Neural cell (in vitro differentiated cells): Measurements from ENCODE around the gene ARHGDIB. TPM values are rescaled to one million over a fixed set of nuclear protein-coding genes. Genes with fewer than 3 reads are reported as not detected.

Experiments used
- H2AFZ ChIP-seq: fragments of 200-600, 300-800 bp; sonication (generic), shearing (Covaris generic); 2 replicates; pipeline ENCODE4 v1.6.0; 2014; ENCODE audit warnings: low read depth, mild to moderate bottlenecking, antibody characterized with exemption, low read length, moderate library complexity
- H3F3A ChIP-seq: fragments of 200-600 bp; shearing (Covaris generic); 2 replicates; pipeline ENCODE4 v1.6.1; 2016; ENCODE audit warnings: mild to moderate bottlenecking, moderate library complexity, mixed read lengths, antibody characterized with exemption, low read length; ENCODE audit not compliant: insufficient read depth, poor library complexity, severe bottlenecking
- H3K27ac ChIP-seq: fragments of 200-600, 300-800 bp; sonication (generic), shearing (Covaris generic); 2 replicates; pipeline ENCODE4 v1.5.1; 2014; ENCODE audit warnings: mild to moderate bottlenecking, low read length, moderate library complexity
- H3K27me3 ChIP-seq: fragments of 300-800, 200-600 bp; sonication (generic), shearing (Covaris generic); 2 replicates; pipeline ENCODE4 v1.6.0; 2014; ENCODE audit warnings: mild to moderate bottlenecking, low read depth, low read length, moderate library complexity; ENCODE audit not compliant: insufficient read depth
- H3K36me3 ChIP-seq: fragments of 300-800, 200-600 bp; sonication (generic), shearing (Covaris generic); 2 replicates; pipeline ENCODE4 v1.5.1; 2014; ENCODE audit warnings: mild to moderate bottlenecking, antibody characterized with exemption, low read length, moderate library complexity; ENCODE audit not compliant: insufficient read depth
- H3K4me2 ChIP-seq: fragments of 300-800, 200-600 bp; sonication (generic), shearing (Covaris generic); 2 replicates; pipeline ENCODE4 v1.6.0; 2014; ENCODE audit warnings: mild to moderate bottlenecking, low read length
- H3K4me3 ChIP-seq: fragments of 300-800, 200-600 bp; sonication (generic), shearing (Covaris generic); 2 replicates; pipeline ENCODE4 v1.5.1; 2014; ENCODE audit warnings: mild to moderate bottlenecking, low read length, moderate library complexity
- H3K79me2 ChIP-seq: fragments of 200-600 bp; shearing (Covaris generic); replicated peaks from 2 replicates; pipeline ENCODE4 v1.6.0; 2014; ENCODE audit warnings: mild to moderate bottlenecking, low read length, moderate library complexity; ENCODE audit not compliant: insufficient read depth
- H3K9ac ChIP-seq: fragments of 300-800, 200-600 bp; sonication (generic), shearing (Covaris generic); 2 replicates; pipeline ENCODE4 v1.6.1; 2016; ENCODE audit warnings: mild to moderate bottlenecking, low read length, mixed read lengths
- H3K9me2 ChIP-seq: fragments of 200-600 bp; shearing (Covaris generic); 2 replicates; pipeline ENCODE4 v1.6.1; 2016; ENCODE audit warnings: mild to moderate bottlenecking, low read length, mixed read lengths; ENCODE audit not compliant: insufficient read depth
- H3K9me3 ChIP-seq: fragments of 200-600, 300-800 bp; sonication (generic), shearing (Covaris generic); 2 replicates; pipeline ENCODE4 v1.6.1; 2016; ENCODE audit warnings: mild to moderate bottlenecking, mixed run types, low read length, moderate library complexity, mixed read lengths
- H4K20me1 ChIP-seq: fragments of 200-600 bp; shearing (Covaris generic); 2 replicates; pipeline ENCODE4 v1.6.1; 2016; ENCODE audit warnings: mild to moderate bottlenecking, mixed run types; ENCODE audit not compliant: insufficient read depth
- EP300 ChIP-seq: fragments of 450-650 bp; conservative IDR thresholded peaks from 2 replicates; pipeline ENCODE4 v1.6.1; 2014; ENCODE audit warnings: antibody characterized with exemption, mild to moderate bottlenecking, moderate library complexity; ENCODE audit not compliant: poor library complexity, severe bottlenecking
- EZH2 ChIP-seq: fragments of 200-600, 300-800 bp; shearing (Covaris generic), sonication (generic); IDR thresholded peaks from 2 replicates; pipeline ENCODE4 v1.6.1; 2014; ENCODE audit warnings: antibody characterized with exemption, low read length, borderline replicate concordance, mild to moderate bottlenecking; ENCODE audit not compliant: insufficient read depth, poor library complexity, severe bottlenecking
- MXI1 ChIP-seq: fragments of 450-650 bp; conservative IDR thresholded peaks from 2 replicates; pipeline ENCODE4 v1.6.1; 2014; ENCODE audit warnings: antibody characterized with exemption, mild to moderate bottlenecking; ENCODE audit not compliant: poor library complexity, severe bottlenecking
- POLR2AphosphoS5 ChIP-seq: IDR thresholded peaks from 2 replicates; pipeline ENCODE4 v1.6.1; 2012
- RAD21 ChIP-seq: fragments of 450-650 bp; conservative IDR thresholded peaks from 2 replicates; pipeline ENCODE4 v1.6.1; 2014; ENCODE audit warnings: antibody characterized with exemption, mild to moderate bottlenecking, moderate library complexity
- SMC3 ChIP-seq: fragments of 450-650 bp; conservative IDR thresholded peaks from 2 replicates; pipeline ENCODE4 v1.6.1; 2014; ENCODE audit warnings: antibody characterized with exemption, mild to moderate bottlenecking, moderate library complexity; ENCODE audit not compliant: poor library complexity
- TAF1 ChIP-seq: IDR thresholded peaks from 2 replicates; pipeline ENCODE4 v1.6.1; 2012; ENCODE audit warnings: low read depth
- polyA plus RNA-seq: library from polyadenylated mRNA; depleted of rRNA; stranded (reverse); fragments of >200 nt; gene quantifications from 2 replicates; pipeline ENCODE4 v1.2.3, GENCODE V29; 2014
- TF ChIP-seq, protein P1 (sequence below): fragments of 450-650 bp; IDR thresholded peaks from 2 replicates; pipeline ENCODE4 v1.5.1; 2014; ENCODE audit warnings: antibody characterized with exemption, mild to moderate bottlenecking, moderate library complexity; ENCODE audit not compliant: poor library complexity, severe bottlenecking
- TF ChIP-seq, protein P2 (sequence below): IDR thresholded peaks from 2 replicates; pipeline ENCODE4 v1.6.1; 2012; ENCODE audit warnings: borderline replicate concordance

ARHGDIB gene
- polyA plus RNA-seq, 1 donor from 2014 or later = 7.7 TPM

DNA sequence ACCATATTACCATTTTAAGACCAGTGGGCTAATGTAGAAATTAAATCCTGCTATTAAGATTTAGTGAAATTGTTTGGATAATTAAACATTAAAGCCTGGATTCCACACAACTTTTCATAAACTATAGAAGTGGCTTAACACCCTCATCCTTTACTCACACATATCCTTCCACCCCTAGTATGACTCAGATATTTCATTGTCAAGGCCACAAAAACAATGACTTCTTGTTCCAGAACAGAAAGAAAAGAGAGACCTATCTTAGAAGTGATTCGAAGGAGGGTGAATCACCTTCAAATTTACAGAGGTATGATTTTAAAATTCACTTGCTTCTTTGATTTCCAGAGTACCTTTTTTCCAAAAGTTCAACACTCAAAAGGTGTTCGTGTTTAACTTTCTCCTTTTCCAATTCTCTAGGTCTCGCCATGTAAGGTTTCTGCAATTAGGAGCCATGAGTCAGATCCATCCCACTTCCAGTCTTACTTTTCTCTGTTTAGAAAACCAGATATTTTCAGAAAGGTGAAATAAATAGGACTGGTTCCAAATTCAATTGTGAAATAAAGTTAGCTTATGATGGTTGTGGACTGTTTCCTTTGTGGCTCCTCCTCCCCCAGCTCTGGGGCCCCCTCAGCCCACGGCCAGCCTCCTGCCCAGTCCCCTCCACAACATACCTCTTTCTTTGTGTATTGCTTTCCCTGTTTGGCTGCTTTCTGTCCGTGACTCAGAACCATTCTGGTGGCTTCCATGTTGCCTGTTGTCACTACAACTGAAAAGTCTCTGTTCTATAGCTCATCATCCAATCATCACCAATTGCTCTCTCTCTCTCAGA is 51.1 kb downstream of the ARHGDIB start:
- Histone ChIP-seq H3K79me2 (no peaks in the 10 kb centered on the region), H3K27ac (no peak overlapping the region), H3K9me2 (no peaks in the 10 kb centered on the region), H4K20me1 (no peaks in the 10 kb centered on the region), H3K27me3 (no peaks in the 10 kb centered on the region), H3K9me3 (no peaks in the 10 kb centered on the region), H3F3A (no peaks in the 10 kb centered on the region), H3K4me2 (no peak overlapping the region), H3K4me3 (no peak overlapping the region), H3K9ac (no peak overlapping the region), H2AFZ (no peak overlapping the region), H3K36me3 (no peaks in the 10 kb centered on the region)
- TF ChIP-seq POLR2AphosphoS5 (no peak), EP300 (no peak), RAD21 (no peak), EZH2 (no peak), SMC3 (no peak), MXI1 (no peak), TAF1 (no peak)
- TF ChIP-seq, protein P1, sequence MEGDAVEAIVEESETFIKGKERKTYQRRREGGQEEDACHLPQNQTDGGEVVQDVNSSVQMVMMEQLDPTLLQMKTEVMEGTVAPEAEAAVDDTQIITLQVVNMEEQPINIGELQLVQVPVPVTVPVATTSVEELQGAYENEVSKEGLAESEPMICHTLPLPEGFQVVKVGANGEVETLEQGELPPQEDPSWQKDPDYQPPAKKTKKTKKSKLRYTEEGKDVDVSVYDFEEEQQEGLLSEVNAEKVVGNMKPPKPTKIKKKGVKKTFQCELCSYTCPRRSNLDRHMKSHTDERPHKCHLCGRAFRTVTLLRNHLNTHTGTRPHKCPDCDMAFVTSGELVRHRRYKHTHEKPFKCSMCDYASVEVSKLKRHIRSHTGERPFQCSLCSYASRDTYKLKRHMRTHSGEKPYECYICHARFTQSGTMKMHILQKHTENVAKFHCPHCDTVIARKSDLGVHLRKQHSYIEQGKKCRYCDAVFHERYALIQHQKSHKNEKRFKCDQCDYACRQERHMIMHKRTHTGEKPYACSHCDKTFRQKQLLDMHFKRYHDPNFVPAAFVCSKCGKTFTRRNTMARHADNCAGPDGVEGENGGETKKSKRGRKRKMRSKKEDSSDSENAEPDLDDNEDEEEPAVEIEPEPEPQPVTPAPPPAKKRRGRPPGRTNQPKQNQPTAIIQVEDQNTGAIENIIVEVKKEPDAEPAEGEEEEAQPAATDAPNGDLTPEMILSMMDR = no peak
- TF ChIP-seq, protein P2, sequence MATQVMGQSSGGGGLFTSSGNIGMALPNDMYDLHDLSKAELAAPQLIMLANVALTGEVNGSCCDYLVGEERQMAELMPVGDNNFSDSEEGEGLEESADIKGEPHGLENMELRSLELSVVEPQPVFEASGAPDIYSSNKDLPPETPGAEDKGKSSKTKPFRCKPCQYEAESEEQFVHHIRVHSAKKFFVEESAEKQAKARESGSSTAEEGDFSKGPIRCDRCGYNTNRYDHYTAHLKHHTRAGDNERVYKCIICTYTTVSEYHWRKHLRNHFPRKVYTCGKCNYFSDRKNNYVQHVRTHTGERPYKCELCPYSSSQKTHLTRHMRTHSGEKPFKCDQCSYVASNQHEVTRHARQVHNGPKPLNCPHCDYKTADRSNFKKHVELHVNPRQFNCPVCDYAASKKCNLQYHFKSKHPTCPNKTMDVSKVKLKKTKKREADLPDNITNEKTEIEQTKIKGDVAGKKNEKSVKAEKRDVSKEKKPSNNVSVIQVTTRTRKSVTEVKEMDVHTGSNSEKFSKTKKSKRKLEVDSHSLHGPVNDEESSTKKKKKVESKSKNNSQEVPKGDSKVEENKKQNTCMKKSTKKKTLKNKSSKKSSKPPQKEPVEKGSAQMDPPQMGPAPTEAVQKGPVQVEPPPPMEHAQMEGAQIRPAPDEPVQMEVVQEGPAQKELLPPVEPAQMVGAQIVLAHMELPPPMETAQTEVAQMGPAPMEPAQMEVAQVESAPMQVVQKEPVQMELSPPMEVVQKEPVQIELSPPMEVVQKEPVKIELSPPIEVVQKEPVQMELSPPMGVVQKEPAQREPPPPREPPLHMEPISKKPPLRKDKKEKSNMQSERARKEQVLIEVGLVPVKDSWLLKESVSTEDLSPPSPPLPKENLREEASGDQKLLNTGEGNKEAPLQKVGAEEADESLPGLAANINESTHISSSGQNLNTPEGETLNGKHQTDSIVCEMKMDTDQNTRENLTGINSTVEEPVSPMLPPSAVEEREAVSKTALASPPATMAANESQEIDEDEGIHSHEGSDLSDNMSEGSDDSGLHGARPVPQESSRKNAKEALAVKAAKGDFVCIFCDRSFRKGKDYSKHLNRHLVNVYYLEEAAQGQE = no peak

DNA sequence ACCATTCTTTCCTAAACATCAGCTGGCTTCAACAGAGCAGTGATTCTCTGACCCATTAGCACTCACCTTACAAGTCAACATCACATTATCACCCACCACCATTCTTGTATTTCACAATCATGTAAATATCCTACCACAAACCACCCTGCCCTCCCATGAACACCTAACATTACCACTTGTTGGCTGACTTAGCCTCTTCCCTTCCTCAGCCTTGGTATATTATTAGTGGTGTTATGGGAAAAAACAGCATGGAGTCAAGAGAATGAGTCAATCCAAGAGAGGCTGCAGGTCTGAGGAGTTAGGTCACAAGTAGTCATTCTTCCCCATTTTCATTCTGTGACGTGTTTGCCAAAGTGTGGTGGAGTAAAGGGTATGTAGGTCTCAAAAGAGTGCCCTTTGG is 53.4 kb downstream of the ARHGDIB start:
- TF ChIP-seq, protein P2 = no peak
- TF ChIP-seq SMC3 (no peak), MXI1 (no peak), RAD21 (no peak), POLR2AphosphoS5 (no peak), EP300 (no peak), EZH2 (no peak), TAF1 (no peak)
- TF ChIP-seq, protein P1 = no peak
- no peaks in the 10 kb centered on the region for H3K27me3 ChIP-seq
- H3K4me2 ChIP-seq = no peak overlapping the region
- H3K9ac ChIP-seq = no peak overlapping the region
- no peaks in the 10 kb centered on the region for H3F3A ChIP-seq
- H3K9me2 ChIP-seq = no peaks in the 10 kb centered on the region
- H3K27ac ChIP-seq = no peak overlapping the region
- no peak overlapping the region for H2AFZ ChIP-seq
- no peaks in the 10 kb centered on the region for H4K20me1 ChIP-seq
- no peaks in the 10 kb centered on the region for H3K36me3 ChIP-seq
- H3K9me3 ChIP-seq = no peaks in the 10 kb centered on the region
- H3K79me2 ChIP-seq = no peaks in the 10 kb centered on the region
- H3K4me3 ChIP-seq = no peak overlapping the region
